ENCODE results near the gene B4GALT6.
A peak's percentile ranks its signal among the peaks of the same experiment; 100 is the strongest.

The B4GALT6 gene

DNA sequence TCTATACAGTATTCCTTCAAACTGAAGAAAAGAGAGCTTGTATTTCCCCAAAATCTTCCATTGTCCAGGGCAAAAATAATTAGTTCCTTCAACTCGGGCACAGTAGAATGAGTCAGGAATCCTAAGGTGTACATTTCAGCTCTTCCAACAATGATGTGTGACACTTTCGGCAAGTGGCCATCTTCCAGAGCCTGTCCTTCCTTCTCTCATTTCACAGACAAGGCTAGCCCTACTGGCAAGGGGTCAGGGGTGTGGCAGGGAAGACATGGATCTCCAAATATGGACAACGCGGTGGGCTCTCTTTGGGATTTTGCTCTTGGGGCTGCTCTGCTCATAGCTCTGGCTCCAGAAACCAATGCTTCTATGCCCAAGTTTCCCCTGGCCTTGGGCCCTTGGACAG lies 6.0 kb downstream of the B4GALT6 start:
- Histone ChIP-seq H3K9me3 (ENCODE audit: insufficient read depth, low read depth, low read length) (no peaks in the 10 kb centered on the region), H2AFZ (ENCODE audit: low read length) (no peak overlapping the region), H3K4me2 (ENCODE audit: low read depth, low read length, poor library complexity, severe bottlenecking) (peak overlapping the region; percentile 93), H3K27me3 (ENCODE audit: insufficient read depth, low read length, poor library complexity, severe bottlenecking) (no peaks in the 10 kb centered on the region), H3K79me2 (ENCODE audit: insufficient read depth, low read length) (peaks cover 100% of the 10 kb centered on the region), H3K9me2 (replicated peaks; ENCODE audit: low read depth, low read length) (no peaks in the 10 kb centered on the region), H3K36me3 (ENCODE audit: insufficient read depth, low read length) (no peaks in the 10 kb centered on the region), H3K4me1 (ENCODE audit: insufficient read depth, low read length, poor library complexity, severe bottlenecking) (peaks cover 98% of the 10 kb centered on the region), H3K9ac (ENCODE audit: low read depth, low read length, poor library complexity, severe bottlenecking) (peak overlapping the region; percentile 26), H3K4me3 (ENCODE audit: low read length, poor library complexity, severe bottlenecking) (peak overlapping the region; percentile 93), H4K20me1 (ENCODE audit: insufficient read depth, low read length, poor library complexity, severe bottlenecking) (peaks cover 82% of the 10 kb centered on the region), H3F3A (ENCODE audit: low read depth) (peaks cover 7% of the 10 kb centered on the region; the same call in 1 of the 2 replicates)
- TF ChIP-seq, protein P1, sequence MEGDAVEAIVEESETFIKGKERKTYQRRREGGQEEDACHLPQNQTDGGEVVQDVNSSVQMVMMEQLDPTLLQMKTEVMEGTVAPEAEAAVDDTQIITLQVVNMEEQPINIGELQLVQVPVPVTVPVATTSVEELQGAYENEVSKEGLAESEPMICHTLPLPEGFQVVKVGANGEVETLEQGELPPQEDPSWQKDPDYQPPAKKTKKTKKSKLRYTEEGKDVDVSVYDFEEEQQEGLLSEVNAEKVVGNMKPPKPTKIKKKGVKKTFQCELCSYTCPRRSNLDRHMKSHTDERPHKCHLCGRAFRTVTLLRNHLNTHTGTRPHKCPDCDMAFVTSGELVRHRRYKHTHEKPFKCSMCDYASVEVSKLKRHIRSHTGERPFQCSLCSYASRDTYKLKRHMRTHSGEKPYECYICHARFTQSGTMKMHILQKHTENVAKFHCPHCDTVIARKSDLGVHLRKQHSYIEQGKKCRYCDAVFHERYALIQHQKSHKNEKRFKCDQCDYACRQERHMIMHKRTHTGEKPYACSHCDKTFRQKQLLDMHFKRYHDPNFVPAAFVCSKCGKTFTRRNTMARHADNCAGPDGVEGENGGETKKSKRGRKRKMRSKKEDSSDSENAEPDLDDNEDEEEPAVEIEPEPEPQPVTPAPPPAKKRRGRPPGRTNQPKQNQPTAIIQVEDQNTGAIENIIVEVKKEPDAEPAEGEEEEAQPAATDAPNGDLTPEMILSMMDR (conservative IDR thresholded peaks at IDR 0.05; ENCODE audit: low read length), result no peak
- no peak for TF ChIP-seq EZH2phosphoT487 (IDR thresholded peaks at IDR 0.05; ENCODE audit: borderline replicate concordance)

- Histone ChIP-seq H3K79me2 (ENCODE audit: insufficient read depth, low read length) (peaks cover 100% of the 10 kb centered on the region), H3K9me3 (ENCODE audit: insufficient read depth, low read depth, low read length) (no peaks in the 10 kb centered on the region), H3K4me3 (ENCODE audit: low read length, poor library complexity, severe bottlenecking) (peak overlapping the region; percentile 93), H3K4me2 (ENCODE audit: low read depth, low read length, poor library complexity, severe bottlenecking) (peak overlapping the region; percentile 93), H4K20me1 (ENCODE audit: insufficient read depth, low read length, poor library complexity, severe bottlenecking) (peaks cover 75% of the 10 kb centered on the region), H3K9ac (ENCODE audit: low read depth, low read length, poor library complexity, severe bottlenecking) (peak overlapping the region; percentile 26), H3K4me1 (ENCODE audit: insufficient read depth, low read length, poor library complexity, severe bottlenecking) (peaks cover 99% of the 10 kb centered on the region), H3K9me2 (replicated peaks; ENCODE audit: low read depth, low read length) (no peaks in the 10 kb centered on the region), H3K27me3 (ENCODE audit: insufficient read depth, low read length, poor library complexity, severe bottlenecking) (no peaks in the 10 kb centered on the region), H3F3A (ENCODE audit: low read depth) (peaks cover 7% of the 10 kb centered on the region; the same call in 1 of the 2 replicates), H2AFZ (ENCODE audit: low read length) (no peak overlapping the region), H3K36me3 (ENCODE audit: insufficient read depth, low read length) (no peaks in the 10 kb centered on the region)
- TF ChIP-seq, protein P1 (conservative IDR thresholded peaks at IDR 0.05; ENCODE audit: low read length), result no peak
- no peak for TF ChIP-seq EZH2phosphoT487 (IDR thresholded peaks at IDR 0.05; ENCODE audit: borderline replicate concordance)
These were observed 6.8 kb downstream of the B4GALT6 start for GRCh38 chr18:31677592-31677991.

DNA sequence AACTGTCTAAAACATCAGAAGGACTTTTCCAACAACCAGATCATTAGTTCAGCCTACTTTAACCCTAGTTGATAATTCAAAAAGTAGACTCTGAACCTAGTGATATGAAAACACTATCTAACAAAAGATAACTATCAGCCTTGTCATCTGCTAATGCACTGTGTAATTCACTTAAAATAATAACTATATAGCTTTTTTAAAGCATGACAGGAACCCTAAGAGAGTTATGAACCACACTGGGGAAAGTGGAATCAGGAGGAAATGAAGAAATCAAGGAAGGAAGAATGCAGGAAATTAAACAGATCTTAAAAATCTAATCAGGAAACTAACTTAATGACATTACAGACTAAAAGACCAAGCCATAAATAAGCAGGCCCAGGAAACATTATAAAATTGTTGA lies 9.0 kb downstream of the B4GALT6 start:
- H3K4me2 ChIP-seq (ENCODE audit: low read depth, low read length, poor library complexity, severe bottlenecking), result peak overlapping the region; percentile 93
- H2AFZ ChIP-seq (ENCODE audit: low read length), result no peak overlapping the region
- no peaks in the 10 kb centered on the region for H3K9me2 ChIP-seq (replicated peaks; ENCODE audit: low read depth, low read length)
- H3K4me3 ChIP-seq (ENCODE audit: low read length, poor library complexity, severe bottlenecking), result peak overlapping the region; percentile 93
- TF ChIP-seq EZH2phosphoT487 (IDR thresholded peaks at IDR 0.05; ENCODE audit: borderline replicate concordance), result no peak
- TF ChIP-seq, protein P1 (conservative IDR thresholded peaks at IDR 0.05; ENCODE audit: low read length), result no peak
- H3K4me1 ChIP-seq (ENCODE audit: insufficient read depth, low read length, poor library complexity, severe bottlenecking), result peaks cover 90% of the 10 kb centered on the region
- peaks cover 57% of the 10 kb centered on the region for H4K20me1 ChIP-seq (ENCODE audit: insufficient read depth, low read length, poor library complexity, severe bottlenecking)
- no peaks in the 10 kb centered on the region for H3K27me3 ChIP-seq (ENCODE audit: insufficient read depth, low read length, poor library complexity, severe bottlenecking)
- H3K9ac ChIP-seq (ENCODE audit: low read depth, low read length, poor library complexity, severe bottlenecking), result peak overlapping the region; percentile 33
- no peaks in the 10 kb centered on the region for H3K9me3 ChIP-seq (ENCODE audit: insufficient read depth, low read depth, low read length)
- no peaks in the 10 kb centered on the region for H3F3A ChIP-seq (ENCODE audit: low read depth)
- peaks cover 90% of the 10 kb centered on the region for H3K79me2 ChIP-seq (ENCODE audit: insufficient read depth, low read length)
- H3K36me3 ChIP-seq (ENCODE audit: insufficient read depth, low read length), result no peaks in the 10 kb centered on the region
